Measurements from ENCODE around the gene ATP4A.

The ATP4A gene

DNA sequence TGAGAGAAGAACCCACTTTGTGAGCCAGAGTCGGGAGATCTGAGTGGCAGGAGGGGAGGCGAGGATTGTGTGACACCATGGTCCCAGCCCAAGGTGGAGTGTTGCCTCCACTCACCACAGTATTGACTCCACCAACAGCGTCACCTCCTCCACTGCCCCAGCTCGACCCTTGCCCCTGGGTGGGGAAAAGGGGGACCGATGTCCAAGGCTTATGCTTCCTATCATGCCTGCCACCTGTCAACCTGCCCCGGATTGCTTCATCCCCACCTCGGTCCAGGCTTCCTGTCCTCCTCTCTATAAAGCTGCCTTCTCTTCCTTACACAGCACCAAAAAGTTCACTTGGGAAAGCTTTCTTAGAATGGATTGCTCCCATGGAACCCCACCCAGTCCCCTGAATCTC is 57.4 kb downstream of the ATP4A start:
- TF ChIP-seq POLR2A (IDR thresholded peaks at IDR 0.05; ENCODE audit: extremely low read depth, insufficient read length), result no peak
- no peak for TF ChIP-seq MAX (IDR thresholded peaks at IDR 0.05; ENCODE audit: low read depth, low read length)
- no peak for TF ChIP-seq MYC (IDR thresholded peaks at IDR 0.05; ENCODE audit: low read depth, low read length)
- TF ChIP-seq CTCF (IDR thresholded peaks at IDR 0.05; ENCODE audit: low read depth, low read length), result no peak
- DNase-seq (ENCODE audit: low read depth), result no peak
- H3K4me3 ChIP-seq (ENCODE audit: low read depth, low read length), result no peak overlapping the region

- no peak for TF ChIP-seq POLR2A (IDR thresholded peaks at IDR 0.05; ENCODE audit: extremely low read depth, insufficient read length)
- TF ChIP-seq MAX (IDR thresholded peaks at IDR 0.05; ENCODE audit: low read depth, low read length), result no peak
- no peak for TF ChIP-seq MYC (IDR thresholded peaks at IDR 0.05; ENCODE audit: low read depth, low read length)
- TF ChIP-seq CTCF (IDR thresholded peaks at IDR 0.05; ENCODE audit: low read depth, low read length), result no peak
- H3K4me3 ChIP-seq (ENCODE audit: low read depth, low read length), result no peak overlapping the region
These were observed 60.7 kb downstream of the ATP4A start for GRCh38 chr19:35502751-35503150.

DNA sequence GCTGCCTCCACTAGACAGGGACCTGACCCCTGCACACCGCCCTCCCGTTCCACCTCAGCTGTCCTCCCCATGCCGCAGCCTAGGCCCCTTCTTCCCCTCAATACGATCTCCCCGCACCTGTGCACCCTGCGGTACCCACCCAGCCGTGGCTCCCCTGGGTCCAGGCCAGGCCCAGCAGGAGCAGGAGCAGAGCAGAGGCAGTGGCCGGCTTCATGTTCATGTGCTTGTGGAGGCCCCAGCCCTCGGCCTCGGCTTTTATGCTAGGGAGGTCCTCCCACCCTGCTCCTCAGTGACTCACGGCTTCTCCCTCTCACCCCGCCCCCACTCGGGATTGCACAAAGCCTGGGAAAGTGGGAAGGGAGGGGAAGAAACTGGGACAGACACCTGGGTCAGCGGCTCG is 61.8 kb downstream of the ATP4A start:
- DNase-seq (ENCODE audit: low read depth), result no peak
- TF ChIP-seq MAX (IDR thresholded peaks at IDR 0.05; ENCODE audit: low read depth, low read length) (no peak), POLR2A (IDR thresholded peaks at IDR 0.05; ENCODE audit: extremely low read depth, insufficient read length) (no peak), MYC (IDR thresholded peaks at IDR 0.05; ENCODE audit: low read depth, low read length) (no peak), CTCF (IDR thresholded peaks at IDR 0.05; ENCODE audit: low read depth, low read length) (no peak)
- no peak overlapping the region for H3K4me3 ChIP-seq (ENCODE audit: low read depth, low read length)

More at GRCh38 chr19:35502751-35503150, 60.7 kb downstream of the ATP4A start:
- no peak for DNase-seq (ENCODE audit: low read depth)

DNA sequence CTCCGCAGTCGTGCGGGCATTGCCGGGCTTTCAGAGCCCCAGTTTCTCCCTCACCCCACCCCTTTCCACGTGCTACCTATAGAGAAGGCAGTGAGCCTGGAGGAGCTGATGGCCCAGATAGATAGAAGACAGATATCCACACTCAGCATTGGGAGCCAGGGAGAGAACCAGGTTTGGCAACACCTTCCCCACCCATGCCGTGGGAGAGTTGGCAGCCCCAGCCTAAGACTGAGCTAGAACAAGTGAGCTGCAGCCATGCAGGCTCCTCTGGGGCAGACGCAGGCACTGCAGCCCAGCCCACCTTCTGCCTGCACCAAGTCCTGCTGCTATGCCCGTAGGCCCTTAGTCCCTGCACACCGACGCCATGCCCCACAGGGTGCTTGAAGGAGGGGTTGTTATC is 62.8 kb downstream of the ATP4A start:
- no peak overlapping the region for H3K4me3 ChIP-seq (ENCODE audit: low read depth, low read length)
- TF ChIP-seq CTCF (IDR thresholded peaks at IDR 0.05; ENCODE audit: low read depth, low read length) (no peak), MAX (IDR thresholded peaks at IDR 0.05; ENCODE audit: low read depth, low read length) (no peak), MYC (IDR thresholded peaks at IDR 0.05; ENCODE audit: low read depth, low read length) (no peak), POLR2A (IDR thresholded peaks at IDR 0.05; ENCODE audit: extremely low read depth, insufficient read length) (no peak)
- DNase-seq (ENCODE audit: low read depth), result no peak
